CD14-positive monocyte (primary cell): ENCODE measurements around the gene MICAL2. TPM values are rescaled to one million over a fixed set of nuclear protein-coding genes. Genes with fewer than 3 reads are reported as not detected.
A peak's percentile ranks its signal among the peaks of the same experiment; 100 is the strongest.

Experiments
- DNase-seq, 3 donors: peaks; one replicate each; pipeline ENCODE4 v3.0.0-alpha.2; 2011 to 2022
- H2AFZ ChIP-seq: 2 replicates; pipeline ENCODE4 v1.6.0; 2012; ENCODE audit warnings: mild to moderate bottlenecking, low read depth, low read length, inconsistent platforms; ENCODE audit not compliant: insufficient read depth, poor library complexity, severe bottlenecking
- H3K27ac ChIP-seq, 2 donors: 1 replicate in 1 of 2; 2 replicates in 1 of 2; pipeline ENCODE4 v1.5.1; 2012 to 2013; ENCODE audit warnings: low read length in 2 of 2, control low read depth in 1 of 2, inconsistent platforms in 1 of 2, low read depth in 1 of 2, mild to moderate bottlenecking in 1 of 2
- H3K27me3 ChIP-seq, 2 donors: one replicate each; pipeline versions ENCODE4 v1.6.0 to v1.6.1; 2011 to 2013; ENCODE audit warnings: low read length in 2 of 2; ENCODE audit not compliant: control insufficient read depth in 2 of 2, insufficient read depth in 2 of 2
- H3K36me3 ChIP-seq, 2 donors: replicated peaks in 1 of 2; 1 replicate in 1 of 2; 2 replicates in 1 of 2; pipeline versions ENCODE4 v1.5.1 to v1.6.1; 2012 to 2013; ENCODE audit warnings: low read length in 2 of 2, control low read depth in 1 of 2, inconsistent platforms in 1 of 2, mild to moderate bottlenecking in 1 of 2; ENCODE audit not compliant: insufficient read depth in 2 of 2, control insufficient read depth in 1 of 2
- H3K4me1 ChIP-seq, 2 donors: 1 replicate in 1 of 2; 2 replicates in 1 of 2; pipeline versions ENCODE4 v1.5.1 to v1.6.1; 2012 to 2013; ENCODE audit warnings: low read length in 2 of 2, control low read depth in 1 of 2, inconsistent platforms in 1 of 2, mild to moderate bottlenecking in 1 of 2, moderate library complexity in 1 of 2; ENCODE audit not compliant: insufficient read depth in 2 of 2, control insufficient read depth in 1 of 2
- H3K4me2 ChIP-seq: replicated peaks from 2 replicates; pipeline ENCODE3; 2012; ENCODE audit warnings: low read length, moderate library complexity, mild to moderate bottlenecking; ENCODE audit not compliant: poor library complexity, severe bottlenecking; ENCODE audit errors: extremely low read depth
- H3K4me3 ChIP-seq, 3 experiments: fragments of 200-600 bp in 1 of 3; sonication (generic) in 1 of 3; replicated peaks in 1 of 3; 1 replicate in 2 of 3; 2 replicates in 1 of 3; pipeline ENCODE4 v1.5.1; 2011 to 2013; ENCODE audit warnings: low read length in 3 of 3, mild to moderate bottlenecking in 3 of 3, control low read depth in 2 of 3, low read depth in 2 of 3, inconsistent platforms in 1 of 3, moderate library complexity in 1 of 3
- H3K79me2 ChIP-seq: 2 replicates; pipeline ENCODE4 v1.6.0; 2012; ENCODE audit warnings: mild to moderate bottlenecking, control low read depth, inconsistent platforms, low read length, moderate library complexity; ENCODE audit not compliant: insufficient read depth
- H3K9ac ChIP-seq: 2 replicates; pipeline ENCODE4 v1.6.0; 2017; ENCODE audit warnings: low read length, mild to moderate bottlenecking; ENCODE audit not compliant: insufficient read depth, poor library complexity, severe bottlenecking
- H3K9me3 ChIP-seq, 2 donors: replicated peaks in 1 of 2; 1 replicate in 1 of 2; 2 replicates in 1 of 2; pipeline versions ENCODE4 v1.5.1 to v1.6.1; 2012 to 2013; ENCODE audit warnings: low read length in 2 of 2, control low read depth in 1 of 2; ENCODE audit not compliant: control insufficient read depth in 1 of 2, insufficient read depth in 1 of 2
- H4K20me1 ChIP-seq: 2 replicates; pipeline ENCODE4 v1.6.0; 2012; ENCODE audit warnings: mild to moderate bottlenecking, low read length, control low read depth, moderate library complexity; ENCODE audit not compliant: insufficient read depth
- H3K27ac Mint-ChIP-seq, 7 donors: one replicate each; pipeline ENCODE4 v1.8.0; 2020; ENCODE audit warnings: mild to moderate bottlenecking in 7 of 7, mixed read lengths in 7 of 7, moderate library complexity in 6 of 7, inconsistent platforms in 2 of 7
- H3K27me3 Mint-ChIP-seq, 3 donors: one replicate each; pipeline ENCODE4 v1.8.0; 2021 to 2022; ENCODE audit warnings: low read depth in 3 of 3, mild to moderate bottlenecking in 3 of 3, mixed read lengths in 3 of 3, moderate library complexity in 3 of 3, inconsistent platforms in 1 of 3
- H3K36me3 Mint-ChIP-seq, 2 donors: one replicate each; pipeline ENCODE4 v1.8.0; 2020; ENCODE audit warnings: mixed read lengths in 2 of 2, inconsistent platforms in 1 of 2, mild to moderate bottlenecking in 1 of 2
- H3K4me1 Mint-ChIP-seq: one replicate; pipeline ENCODE4 v1.8.0; 2020; ENCODE audit warnings: mild to moderate bottlenecking, mixed read lengths
- H3K4me3 Mint-ChIP-seq, 2 donors: one replicate each; pipeline ENCODE4 v1.8.0; 2020; ENCODE audit warnings: mild to moderate bottlenecking in 2 of 2, mixed read lengths in 2 of 2, moderate library complexity in 1 of 2
- H3K9me3 Mint-ChIP-seq, 7 donors: one replicate each; pipeline ENCODE4 v1.8.0; 2020 to 2022; ENCODE audit warnings: mixed read lengths in 7 of 7, mild to moderate bottlenecking in 6 of 7, moderate library complexity in 6 of 7, inconsistent platforms in 2 of 7
- CTCF ChIP-seq: fragments of 200-600 bp; IDR thresholded peaks from one replicate; pipeline ENCODE4 v1.8.0; 2022; ENCODE audit warnings: antibody characterized with exemption, mild to moderate bottlenecking
- WGBS: methylation state at CpG from one replicate; pipeline ENCODE4 v1.1.5; 2013; ENCODE audit warnings: missing lambda C conversion rate; ENCODE audit not compliant: insufficient coverage; 5-methylcytosine and 5-hydroxymethylcytosine counted together
- intact Hi-C, 2 donors: fragments of 100-400 bp; cut with micrococcal nuclease; formaldehyde crosslinking; loops; one replicate each; pipeline versions ENCODE4 v1.15.0 to v1.15.1; 2023
- polyA plus RNA-seq, 3 donors: library from polyadenylated mRNA; depleted of rRNA in 1 of 3; unstranded in 2 of 3; stranded (reverse) in 1 of 3; fragments of 300-500 nt in 2 of 3; fragments of >200 nt in 1 of 3; fragmentation: Illumina TruSeq in 2 of 3; gene quantifications; 1 replicate in 2 of 3; 2 replicates in 1 of 3; pipeline ENCODE4 v1.2.3, GENCODE V29; 2012 to 2021

MICAL2 gene
- polyA plus RNA-seq, 3 donors = 39.8 to 72.5 (median 44.0) TPM

DNA sequence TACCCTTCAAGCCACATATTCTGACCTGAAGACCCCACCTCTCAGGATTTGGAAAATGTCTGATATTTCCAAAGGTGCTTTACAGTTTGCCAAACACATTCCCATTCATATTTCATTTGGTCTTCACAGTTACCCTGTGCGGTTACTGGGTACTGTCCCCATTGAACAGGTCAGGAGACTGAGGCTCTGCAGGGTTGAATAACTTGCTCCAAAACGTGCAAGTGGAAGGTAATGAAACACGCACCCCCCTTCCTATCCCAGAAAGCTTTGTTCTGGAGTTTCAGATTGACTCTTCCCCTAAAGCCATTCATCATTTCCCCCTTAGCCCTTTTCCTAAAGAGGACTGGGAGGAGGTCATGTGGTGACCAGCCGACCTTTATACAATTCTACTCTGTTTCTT is 18.8 kb downstream of the MICAL2 start:
- Mint-ChIP-seq H3K4me1 (peaks cover 95% of the 10 kb centered on the region), H3K27me3 (peaks cover 1 to 2% (median 2%) of the 10 kb centered on the region in 3 donors), H3K27ac (peak overlapping the region in 1 of 7 donors; percentile 12), H3K9me3 (no peaks in the 10 kb centered on the region), H3K4me3 (no peak overlapping the region), H3K36me3 (peaks cover 27 to 37% of the 10 kb centered on the region in 2 donors)
- no peaks in the 10 kb centered on the region for H3K9me3 ChIP-seq
- WGBS = no CpG with 5 or more reads among the region's 4 CpGs
- no peak for DNase-seq
- intact Hi-C loops = loop anchor here in 1 of 2 donors (5.0 to 10.0 kb wide), 2 partner anchors 43 to 84 kb away; no protein-coding TSS in a partner anchor
- H3K4me2 ChIP-seq = no peak overlapping the region
- H3K36me3 ChIP-seq = peaks cover 0 to 2% of the 10 kb centered on the region in 2 donors
- H3K27me3 ChIP-seq = no peaks in the 10 kb centered on the region
- H3K4me1 ChIP-seq = peaks cover 97 to 99% of the 10 kb centered on the region in 2 donors
- H3K9ac ChIP-seq = no peak overlapping the region
- peaks cover 6% of the 10 kb centered on the region for H4K20me1 ChIP-seq
- H3K79me2 ChIP-seq = peaks cover 72% of the 10 kb centered on the region
- TF ChIP-seq CTCF = no peak
- H3K27ac ChIP-seq = no peak overlapping the region
- H2AFZ ChIP-seq = no peak overlapping the region
- no peak overlapping the region for H3K4me3 ChIP-seq

DNA sequence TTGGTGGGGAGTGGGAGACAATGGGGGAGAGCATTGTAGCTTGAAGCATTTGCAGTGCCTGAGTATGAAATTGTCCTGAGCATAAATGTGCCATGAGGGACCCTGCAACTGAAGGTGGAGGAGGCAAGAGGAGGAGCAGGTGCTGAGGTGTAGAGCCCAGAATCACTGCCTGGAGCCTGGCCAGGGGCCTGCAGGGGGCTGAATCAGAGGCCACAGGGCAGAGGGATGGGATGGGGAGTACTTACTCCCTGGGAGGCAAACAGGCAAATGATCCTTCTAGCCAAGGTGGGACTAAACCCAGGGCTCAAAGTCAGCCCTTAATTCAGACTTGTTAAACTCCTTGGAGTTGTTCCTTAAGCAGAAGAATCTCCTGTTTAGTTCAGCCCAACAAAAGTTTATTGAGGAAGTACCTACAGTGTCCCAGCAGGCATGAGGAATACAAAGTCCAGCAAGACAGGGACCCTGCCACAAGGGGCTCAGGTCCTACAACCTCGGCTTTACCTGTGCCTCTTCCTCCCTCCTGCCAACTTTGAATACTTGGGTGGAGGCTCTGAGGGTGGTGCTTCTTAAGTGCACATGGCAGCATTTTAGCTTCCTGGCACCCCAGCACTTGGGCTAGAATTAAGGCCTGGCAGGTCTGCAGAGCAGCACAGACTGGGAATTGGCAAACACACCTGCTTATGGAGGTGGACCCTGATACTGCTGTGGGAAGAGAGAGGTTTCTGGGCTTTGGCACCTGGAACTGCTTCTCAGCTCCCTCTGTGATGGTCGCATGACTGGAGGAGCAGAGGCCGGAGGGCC is 20.0 kb downstream of the MICAL2 start:
- Histone ChIP-seq H3K4me1 (peaks cover 98 to 99% of the 10 kb centered on the region in 2 donors), H3K27ac (peak overlapping the region; percentile 37 to 66), H3K4me2 (no peak overlapping the region), H3K36me3 (peaks cover 0 to 2% of the 10 kb centered on the region in 2 donors), H4K20me1 (peaks cover 6% of the 10 kb centered on the region), H3K27me3 (no peaks in the 10 kb centered on the region), H3K9me3 (no peaks in the 10 kb centered on the region), H3K9ac (no peak overlapping the region), H3K4me3 (peak overlapping the region in 1 of 3 experiments; percentile 5), H3K79me2 (peaks cover 77% of the 10 kb centered on the region), H2AFZ (no peak overlapping the region)
- peaks cover 1 to 2% (median 2%) of the 10 kb centered on the region in 3 donors for H3K27me3 Mint-ChIP-seq
- intact Hi-C loops = no loop called here
- no peak for TF ChIP-seq CTCF
- peak overlapping the region in 6 of 7 donors; percentile 42 to 84 (median 76) for H3K27ac Mint-ChIP-seq
- H3K36me3 Mint-ChIP-seq = peaks cover 29 to 47% of the 10 kb centered on the region in 2 donors
- H3K4me1 Mint-ChIP-seq = peaks cover 94% of the 10 kb centered on the region
- H3K4me3 Mint-ChIP-seq = peak overlapping the region in 1 of 2 donors; percentile 48
- no CpG with 5 or more reads among the region's 3 CpGs for WGBS
- DNase-seq = peak in 1 of 3 donors; percentile 27
- no peaks in the 10 kb centered on the region for H3K9me3 Mint-ChIP-seq
